NT2/D1 (cell line): ENCODE data around the gene TSPAN17.

Source experiments
- YY1 ChIP-seq: IDR thresholded peaks from 2 replicates; pipeline ENCODE4 v1.6.1; 2011; ENCODE audit not compliant: insufficient read length, insufficient read depth
- ZNF274 ChIP-seq: IDR thresholded peaks from 2 replicates; pipeline ENCODE4 v1.6.1; 2011; ENCODE audit warnings: mild to moderate bottlenecking, low read depth, low read length

DNA sequence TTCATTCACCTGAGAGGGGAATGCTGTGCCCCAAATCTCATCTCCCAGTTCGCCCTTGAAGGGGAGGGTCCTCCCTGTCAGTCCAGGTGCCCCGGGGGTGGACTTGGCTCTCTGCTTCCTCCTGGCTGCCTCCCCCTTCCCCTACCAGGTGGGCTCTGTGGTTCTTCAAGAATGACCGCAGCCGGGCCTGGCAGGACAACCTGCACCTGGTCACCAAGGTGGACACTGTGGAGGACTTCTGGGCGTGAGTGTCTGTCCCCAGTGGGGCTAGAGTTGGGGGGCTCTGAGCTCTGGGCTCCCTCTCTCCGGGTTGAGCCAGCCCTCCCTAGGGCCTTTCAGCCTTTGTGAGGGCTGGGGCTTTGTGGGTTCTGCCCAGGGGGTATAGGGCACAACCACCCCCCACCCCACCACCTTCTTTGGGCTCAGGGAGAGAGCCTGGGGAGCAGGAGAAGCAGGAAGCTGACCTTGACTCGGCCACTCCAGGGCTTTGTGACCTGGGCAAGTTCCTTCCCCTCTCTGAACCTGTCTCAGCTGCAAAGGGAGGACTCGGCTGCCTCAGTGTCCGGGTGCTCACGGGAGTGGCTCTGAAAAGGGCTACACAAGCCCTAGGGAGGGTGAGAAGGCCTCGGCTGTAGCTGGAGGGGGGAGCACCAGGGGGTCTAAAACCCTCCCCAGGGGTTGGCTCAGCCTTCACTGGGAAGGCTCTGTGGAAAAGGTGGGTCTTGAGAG, 3.6 kb upstream of the TSPAN17 start:
- TF ChIP-seq ZNF274 = no peak
- no peak for TF ChIP-seq YY1
